ENCODE data around the gene HPGD.

The HPGD gene

DNA sequence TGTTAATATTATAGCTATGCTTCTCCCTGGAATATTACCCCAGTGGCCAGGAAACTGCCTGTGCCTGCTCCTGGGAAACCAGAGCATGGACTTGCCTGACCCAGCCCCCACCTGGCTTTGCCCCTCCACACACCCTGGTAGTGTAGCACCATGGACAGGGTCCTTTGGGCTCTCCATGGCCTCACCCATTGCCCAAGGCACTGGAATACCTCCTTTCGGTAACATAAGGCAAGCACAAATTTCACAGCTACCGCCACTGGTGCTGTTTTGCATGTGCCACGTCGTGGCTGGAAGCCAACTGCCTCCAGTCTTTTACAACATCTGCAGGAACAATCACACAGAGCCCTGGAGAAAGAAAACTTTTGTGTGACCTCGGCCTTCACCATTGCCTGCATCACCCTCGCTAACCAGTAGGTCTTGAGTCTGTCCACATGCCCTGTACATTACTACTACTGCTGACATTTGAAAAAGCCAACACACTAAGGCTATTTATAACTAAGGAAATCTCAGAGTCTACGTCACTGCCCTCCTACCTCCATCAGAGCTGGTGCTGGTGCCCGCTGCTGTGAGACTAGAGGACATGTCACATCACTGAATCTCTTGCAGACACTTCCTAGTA is 47.7 kb downstream of the HPGD start:
- no peak for DNase-seq (ENCODE audit: low read depth)

DNA sequence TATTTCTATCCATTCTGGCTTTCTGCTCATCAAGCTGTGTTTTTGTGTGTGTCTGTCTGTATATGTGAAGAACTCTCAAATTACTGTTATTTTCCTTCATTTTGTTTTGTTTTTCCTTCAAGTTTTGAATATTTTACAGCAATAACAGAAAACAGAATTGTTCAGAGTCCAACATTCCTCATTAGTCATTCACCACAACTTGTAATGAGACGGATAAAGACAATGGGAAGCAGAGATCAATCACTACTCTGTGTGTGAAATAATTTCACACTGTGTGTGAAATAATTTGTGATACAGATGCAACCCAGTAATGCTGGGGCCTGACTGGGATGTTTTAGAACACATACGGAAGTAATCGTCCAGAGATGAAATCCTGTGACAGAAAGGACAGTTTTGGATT is 55.2 kb downstream of the HPGD start:
- DNase-seq (ENCODE audit: low read depth), result no peak

DNA sequence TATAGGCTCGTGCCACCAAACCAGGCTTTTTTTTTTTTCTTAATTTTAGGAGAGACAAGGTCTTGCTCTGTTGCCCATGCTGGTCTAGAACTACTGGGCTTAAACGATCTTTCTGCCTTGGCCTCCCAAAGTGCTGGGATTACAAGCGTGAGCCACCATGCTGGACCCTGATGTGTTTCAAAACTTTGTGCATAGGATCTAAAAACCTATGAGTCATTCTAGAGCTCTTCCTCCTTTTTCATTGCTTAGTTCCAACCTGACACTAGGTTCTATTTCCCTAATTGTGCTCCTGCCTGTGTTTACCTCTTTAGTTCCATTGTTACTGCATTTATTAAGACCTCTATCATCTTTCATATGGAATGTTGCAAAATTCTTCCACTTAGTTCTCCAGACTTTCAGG is 57.3 kb downstream of the HPGD start:
- no peak for DNase-seq (ENCODE audit: low read depth)

DNA sequence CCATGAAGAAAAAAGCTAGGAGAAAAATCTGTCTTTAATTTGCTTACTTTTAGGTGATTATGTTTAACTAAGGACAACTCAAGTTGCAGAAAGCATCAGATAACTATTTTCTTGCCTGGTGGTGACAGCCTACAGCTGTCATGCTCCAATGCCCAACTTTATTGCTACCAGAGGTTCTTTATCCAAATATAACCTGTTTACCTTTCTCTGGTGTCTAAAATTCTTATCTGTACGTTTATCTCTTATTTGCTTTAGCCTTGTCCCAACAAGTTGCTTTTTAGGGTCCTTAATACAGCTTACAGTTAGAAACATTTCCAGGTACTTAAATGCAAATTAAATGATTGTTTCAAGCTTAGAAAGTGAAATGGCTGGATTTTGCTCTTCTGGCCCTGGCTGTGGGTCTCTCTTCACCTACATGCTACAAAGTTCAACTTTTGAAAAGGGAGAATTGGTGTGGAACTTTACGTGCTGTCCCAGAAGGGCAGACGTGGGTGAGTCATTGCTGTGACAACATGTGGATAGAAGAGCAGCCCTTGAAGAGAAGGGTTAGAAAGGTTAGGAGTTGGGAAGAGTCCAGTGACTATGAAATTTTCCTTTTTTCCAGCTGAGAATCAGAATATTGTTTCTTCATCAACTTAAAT is 60.7 kb downstream of the HPGD start:
- no peak for DNase-seq (ENCODE audit: low read depth)

DNA sequence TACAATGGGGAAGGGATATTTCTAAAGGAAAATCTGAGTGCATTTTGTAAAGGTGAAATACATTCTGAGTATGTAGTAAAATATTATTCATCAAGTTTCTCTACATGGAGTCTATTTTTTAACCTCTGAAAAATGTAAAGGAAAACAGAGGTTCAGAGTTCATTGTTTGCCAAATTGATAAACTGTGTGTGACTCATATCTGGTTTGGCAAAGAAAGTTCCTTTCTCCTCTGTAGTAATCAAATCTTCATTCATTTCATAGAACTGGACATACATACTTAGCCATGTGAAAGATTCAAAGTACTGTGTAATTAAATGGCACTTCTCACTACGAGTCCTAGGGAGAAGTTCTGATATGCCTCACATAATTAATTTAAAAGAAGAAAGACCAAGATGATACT is 61.6 kb downstream of the HPGD start:
- no peak for DNase-seq (ENCODE audit: low read depth)

DNA sequence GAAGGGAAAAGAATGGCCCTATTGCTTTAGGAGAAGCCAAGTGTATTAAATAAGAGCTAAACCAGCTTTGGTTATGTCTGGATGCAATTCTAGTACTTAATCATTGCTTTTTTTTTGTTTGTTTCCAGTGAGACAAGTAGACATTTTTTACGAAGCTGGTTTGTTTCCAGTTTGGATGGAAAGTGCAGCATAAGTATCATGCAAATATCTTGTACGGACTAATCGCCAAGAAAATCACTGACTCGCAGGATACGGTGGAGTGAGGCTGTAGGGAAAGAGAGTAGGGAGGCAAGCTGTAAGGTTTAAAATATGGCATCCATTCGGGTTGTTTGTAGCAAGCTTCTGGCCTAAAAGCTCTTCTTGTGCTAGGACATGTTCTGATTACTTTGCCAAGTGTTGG is 64.8 kb downstream of the HPGD start:
- DNase-seq (ENCODE audit: low read depth), result no peak

DNA sequence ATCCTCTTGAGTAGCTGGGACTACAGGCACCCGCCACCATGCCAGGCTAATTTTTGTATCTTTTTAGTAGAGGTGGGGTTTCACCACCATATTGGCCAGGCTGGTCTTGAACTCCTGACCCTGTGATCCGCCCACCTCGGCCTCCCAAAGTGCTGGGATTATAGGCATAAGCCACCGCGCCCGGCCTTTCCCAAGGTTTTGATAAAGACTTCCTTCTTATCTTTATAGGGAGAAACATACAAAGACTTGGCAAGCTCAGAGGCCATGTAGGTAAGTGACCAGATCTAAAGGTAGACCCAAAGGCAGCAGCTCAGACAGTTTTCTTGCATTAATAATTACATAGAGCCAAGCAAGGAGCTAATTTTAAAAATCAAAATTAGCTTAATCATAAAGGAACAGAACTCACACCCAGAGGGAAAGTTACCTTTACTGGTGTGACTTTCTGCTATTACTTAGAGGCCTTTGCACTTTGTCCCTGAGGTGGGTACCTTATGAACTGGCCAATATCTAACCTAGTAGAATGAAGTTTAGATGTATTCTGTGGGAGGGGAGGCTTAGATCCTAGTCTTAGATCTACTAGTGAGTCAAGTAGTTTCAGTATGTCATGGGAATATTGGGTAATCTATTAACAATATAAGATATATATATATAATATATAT is 67.3 kb downstream of the HPGD start:
- no peak for DNase-seq (ENCODE audit: low read depth)

DNA sequence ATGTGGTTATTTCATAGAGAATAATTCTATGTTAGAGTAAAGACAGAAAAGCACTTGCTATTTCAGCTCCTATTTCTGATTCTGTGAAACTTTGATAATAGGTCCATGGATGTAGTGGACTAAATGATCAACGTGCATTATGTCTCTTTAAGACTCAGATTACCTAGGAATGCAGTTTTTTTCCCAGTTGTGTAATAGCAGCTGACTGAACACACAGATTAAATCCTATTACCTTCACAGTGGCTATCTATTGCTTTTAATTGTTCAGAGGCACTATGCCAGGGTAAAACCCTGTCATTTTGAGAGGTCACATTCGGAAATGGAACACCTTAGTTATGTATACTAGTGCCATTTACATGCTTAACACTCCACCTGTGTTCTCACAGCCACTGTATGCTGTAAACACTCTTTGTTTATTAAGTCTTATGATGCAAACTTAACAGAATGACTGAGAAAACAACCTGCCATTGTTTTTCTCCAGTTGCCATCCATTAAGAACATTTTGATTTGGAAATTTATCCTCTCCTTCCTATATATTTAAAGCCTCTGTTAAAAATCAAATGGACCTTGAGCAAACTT is 70.5 kb downstream of the HPGD start:
- DNase-seq (ENCODE audit: low read depth), result no peak

DNA sequence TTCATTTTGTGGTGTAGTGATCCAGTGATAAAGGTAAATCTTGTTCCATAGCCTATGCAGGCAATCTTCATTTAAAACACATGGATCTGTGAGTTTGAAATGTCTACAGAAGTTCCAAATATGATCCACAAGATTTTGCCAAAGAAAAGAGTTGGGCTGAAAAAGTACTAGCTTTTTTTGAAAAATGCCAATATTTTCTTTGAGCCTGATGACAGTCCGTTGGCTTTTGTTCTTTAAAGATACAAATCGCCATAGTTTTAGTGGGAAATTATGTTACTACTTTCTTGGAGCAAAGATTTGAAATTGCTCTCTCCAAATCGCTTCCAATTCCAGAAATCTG is 71.5 kb downstream of the HPGD start:
- no peak for DNase-seq (ENCODE audit: low read depth)

DNA sequence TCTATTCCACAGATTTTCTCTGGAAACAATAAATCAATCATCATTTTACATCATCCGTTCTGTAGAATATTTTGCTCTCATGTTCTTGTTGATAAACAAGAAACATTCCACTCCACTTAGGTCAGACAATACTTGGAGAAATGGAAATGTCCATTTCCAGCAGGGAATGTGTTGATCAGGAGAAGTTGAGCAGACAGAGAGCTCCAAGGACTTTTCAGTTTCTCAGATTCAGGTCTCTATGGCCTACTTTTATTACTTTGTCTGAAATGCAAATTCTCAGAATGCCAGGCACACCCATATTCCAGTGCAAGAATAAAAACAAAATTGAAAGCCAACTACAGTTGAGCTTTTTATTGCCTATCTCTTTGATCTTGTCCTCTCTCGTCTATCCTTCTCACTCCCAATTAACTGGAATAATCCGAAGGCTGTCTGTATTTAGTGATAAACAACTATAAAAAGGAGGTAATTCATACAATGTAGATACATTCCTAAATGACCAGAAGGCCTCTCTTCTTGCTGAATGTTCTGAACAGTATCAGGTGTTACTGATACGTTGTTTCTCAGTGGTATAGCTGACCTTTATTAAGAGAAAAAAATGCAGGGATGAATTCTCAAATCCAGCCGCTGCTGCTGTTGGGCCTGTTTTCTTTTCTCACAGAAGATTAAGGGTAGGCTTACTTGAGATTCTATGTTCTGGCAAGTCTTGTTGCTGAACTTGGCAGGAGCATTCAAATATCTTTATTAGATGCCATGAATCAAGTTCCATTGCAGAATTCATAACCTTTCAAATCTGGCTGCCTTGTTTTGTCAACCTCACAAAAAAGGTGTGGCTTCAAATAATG is 72.1 kb downstream of the HPGD start:
- no peak for DNase-seq (ENCODE audit: low read depth)

DNA sequence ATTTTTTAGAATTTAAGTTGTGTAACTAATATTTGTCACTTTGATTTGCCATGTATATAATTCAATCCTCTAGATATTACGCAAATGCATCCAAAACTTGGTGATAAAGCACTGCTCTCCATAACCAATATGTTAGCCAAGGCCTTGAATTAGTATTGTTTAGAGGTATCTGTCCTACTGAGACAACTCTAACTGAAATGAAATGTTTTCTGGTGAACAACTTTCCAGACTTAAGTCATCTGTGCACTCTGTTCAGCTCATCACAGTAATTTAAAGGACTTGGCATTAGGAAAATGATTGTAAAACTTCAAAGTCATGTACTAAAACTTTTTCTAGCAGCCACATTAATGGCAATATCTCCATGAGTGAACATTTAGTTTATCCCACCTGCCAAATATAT is 73.1 kb downstream of the HPGD start:
- DNase-seq (ENCODE audit: low read depth), result no peak

DNA sequence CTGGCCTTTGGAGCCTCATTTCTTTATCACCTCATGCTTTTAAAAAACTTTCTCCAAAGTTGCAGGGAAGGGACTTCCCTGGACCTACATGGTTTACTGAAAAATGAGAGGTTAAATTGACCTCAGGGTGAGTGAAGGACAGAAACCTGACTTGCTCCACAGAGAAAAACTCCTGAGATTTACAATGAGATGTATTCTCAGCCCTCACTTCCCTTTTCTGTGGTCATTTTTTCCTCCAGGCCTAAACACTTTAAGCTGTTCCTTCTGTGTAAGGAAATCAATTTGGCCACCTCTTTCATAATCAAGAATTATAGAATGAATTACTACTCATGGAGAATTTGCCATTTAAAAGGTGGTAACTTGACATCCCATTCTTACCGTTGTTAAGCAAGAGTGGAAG is 77.9 kb downstream of the HPGD start:
- DNase-seq (ENCODE audit: low read depth), result no peak
